K562 (cell line): ENCODE results near the gene ZMYND19. TPM values are rescaled to one million over a fixed set of nuclear protein-coding genes. Genes with fewer than 3 reads are reported as not detected.
A peak's percentile ranks its signal among the peaks of the same experiment; 100 is the strongest.

Experiments used
- CBX3 ChIP-seq, 2 experiments: IDR thresholded peaks; 1 replicate in 1 of 2; 2 replicates in 1 of 2; pipeline ENCODE4 v1.6.1; 2012; ENCODE audit warnings: inconsistent platforms in 2 of 2, low read length in 2 of 2, borderline replicate concordance in 1 of 2, control low read depth in 1 of 2
- FOXM1 ChIP-seq, 2 experiments: fragments of 450-650 bp in 1 of 2; sonication (generic) in 1 of 2; formaldehyde crosslinking in 1 of 2; IDR thresholded peaks; 2 replicates each; pipeline versions ENCODE4 v1.6.1 to v1.9.0; 2017 to 2022; ENCODE audit warnings: low read depth in 2 of 2, mild to moderate bottlenecking in 2 of 2, missing genetic modification reagents in 1 of 2, moderate library complexity in 1 of 2
- GABPB2 ChIP-seq: fragments of 250-450 bp; sonication (Bioruptor Pico); conservative IDR thresholded peaks from 2 replicates; pipeline ENCODE4 v1.5.1; 2021; ENCODE audit warnings: mild to moderate bottlenecking
- HDAC8 ChIP-seq: fragments of 450-650 bp; IDR thresholded peaks from 2 replicates; pipeline ENCODE4 v1.6.1; 2016; ENCODE audit warnings: mild to moderate bottlenecking, missing genetic modification characterization, moderate library complexity, missing compliant biosample characterization
- HNRNPK ChIP-seq: fragments of 200-400 bp; formaldehyde crosslinking; IDR thresholded peaks from one replicate; pipeline ENCODE4 v1.6.1; 2018; ENCODE audit warnings: mild to moderate bottlenecking, low read depth, low read length; ENCODE audit not compliant: poor library complexity, severe bottlenecking
- KDM2B ChIP-seq: fragments of 250-450 bp; sonication (Bioruptor Pico); IDR thresholded peaks from 2 replicates; pipeline ENCODE4 v1.8.0; 2021; ENCODE audit warnings: mild to moderate bottlenecking, moderate library complexity
- LCOR ChIP-seq: sonication (generic); formaldehyde crosslinking; IDR thresholded peaks from 2 replicates; pipeline ENCODE4 v1.8.0; 2022; ENCODE audit warnings: mild to moderate bottlenecking, missing genetic modification reagents
- MTA2 ChIP-seq: fragments of 450-650 bp; IDR thresholded peaks from 2 replicates; pipeline ENCODE4 v1.6.1; 2016; ENCODE audit warnings: low read depth
- NFXL1 ChIP-seq: fragments of 450-650 bp; formaldehyde crosslinking; IDR thresholded peaks from 2 replicates; pipeline ENCODE4 v1.4.0; 2021; ENCODE audit warnings: mild to moderate bottlenecking
- NONO ChIP-seq, 2 experiments: fragments of 200-400 bp in 1 of 2; fragments of 450-650 bp in 1 of 2; formaldehyde crosslinking in 1 of 2; IDR thresholded peaks; 2 replicates each; pipeline ENCODE4 v1.6.1; 2017; ENCODE audit warnings: low read depth in 2 of 2, mild to moderate bottlenecking in 2 of 2, moderate library complexity in 2 of 2, low read length in 1 of 2
- NR2C1 ChIP-seq, 2 experiments: fragments of 450-650 bp; IDR thresholded peaks; 2 replicates each; pipeline ENCODE4 v1.6.1; 2017; ENCODE audit warnings: mild to moderate bottlenecking in 2 of 2, antibody characterized with exemption in 1 of 2, inconsistent platforms in 1 of 2, missing compliant biosample characterization in 1 of 2, missing genetic modification characterization in 1 of 2
- PHB ChIP-seq: fragments of 250-450 bp; sonication (Bioruptor Pico); IDR thresholded peaks from 2 replicates; pipeline ENCODE4 v1.5.0; 2021
- RAD21 ChIP-seq, 2 experiments: fragments of 250-450 bp in 1 of 2; fragments of 450-650 bp in 1 of 2; sonication (Bioruptor Pico) in 1 of 2; formaldehyde crosslinking in 1 of 2; IDR thresholded peaks in 1 of 2; conservative IDR thresholded peaks in 1 of 2; 2 replicates each; pipeline versions ENCODE4 v1.4.0 to v1.8.0; 2020 to 2022; ENCODE audit warnings: mild to moderate bottlenecking in 2 of 2, moderate library complexity in 1 of 2
- RB1 ChIP-seq: fragments of 450-650 bp; IDR thresholded peaks from 2 replicates; pipeline ENCODE4 v1.6.1; 2017; ENCODE audit warnings: low read depth, mild to moderate bottlenecking
- RBBP5 ChIP-seq: fragments of 200-600 bp; sonication (generic); IDR thresholded peaks from 2 replicates; pipeline ENCODE4 v1.6.1; 2012; ENCODE audit warnings: borderline replicate concordance, mild to moderate bottlenecking, low read length, control low read depth, inconsistent platforms; ENCODE audit not compliant: insufficient read depth, poor library complexity, severe bottlenecking
- RBFOX2 ChIP-seq: fragments of 200-400 bp; formaldehyde crosslinking; IDR thresholded peaks from 2 replicates; pipeline ENCODE4 v1.6.1; 2017; ENCODE audit warnings: low read depth, mild to moderate bottlenecking, low read length, moderate library complexity
- RFX5 ChIP-seq: IDR thresholded peaks from 2 replicates; pipeline ENCODE4 v1.6.1; 2011; ENCODE audit warnings: low read depth, mild to moderate bottlenecking, improper control_type of control experiment, low read length
- SOX6 ChIP-seq: fragments of 450-650 bp; IDR thresholded peaks from 2 replicates; pipeline ENCODE4 v1.6.1; 2014; ENCODE audit warnings: mild to moderate bottlenecking
- SP1 ChIP-seq: sonication (generic); formaldehyde crosslinking; IDR thresholded peaks from 2 replicates; pipeline ENCODE4 v1.8.1; 2022; ENCODE audit warnings: mild to moderate bottlenecking, missing genetic modification reagents
- polyA plus RNA-seq, 8 experiments: library from polyadenylated mRNA; depleted of rRNA in 4 of 8; stranded (reverse) in 5 of 8; unstranded in 3 of 8; fragments of >200 nt; fragmentation: Nextera tagmentation in 2 of 8; fragmentation: Illumina TruSeq in 1 of 8; extraction: Ambion mirVana in 2 of 8; extraction: Trizol in 1 of 8; gene quantifications; 2 replicates each; pipeline versions ENCODE4 v1.2.1 to v1.2.3, GENCODE V29; 2011 to 2014; ENCODE audit warnings: inconsistent platforms in 1 of 8, missing spikeins in 1 of 8
- total RNA-seq, 7 experiments: library from RNA; depleted of rRNA in 6 of 7; stranded (reverse); fragments of >200 nt in 6 of 7; fragmentation: Illumina TruSeq in 2 of 7; extraction: Trizol in 2 of 7; gene quantifications; 2 replicates each; pipeline versions ENCODE4 v1.2.1 to v1.2.3, GENCODE V29; 2011 to 2021; ENCODE audit warnings: low replicate concordance in 1 of 7
- TF ChIP-seq, protein P1 (sequence below): sonication (generic); formaldehyde crosslinking; IDR thresholded peaks from 2 replicates; pipeline ENCODE4 v1.8.0; 2022; ENCODE audit warnings: mild to moderate bottlenecking, missing genetic modification reagents
- TF ChIP-seq, protein P2 (sequence below): fragments of 450-650 bp; IDR thresholded peaks from one replicate; pipeline ENCODE4 v1.6.1; 2018; ENCODE audit warnings: mild to moderate bottlenecking, moderate library complexity; ENCODE audit not compliant: partially characterized antibody

The ZMYND19 gene
- total and polyA plus RNA-seq, 9 of the 15 experiments (the other 6 are each of a cell fraction or from before 2014, with no cell fraction given): 1.0 to 86.7 (median 44.0) TPM

DNA sequence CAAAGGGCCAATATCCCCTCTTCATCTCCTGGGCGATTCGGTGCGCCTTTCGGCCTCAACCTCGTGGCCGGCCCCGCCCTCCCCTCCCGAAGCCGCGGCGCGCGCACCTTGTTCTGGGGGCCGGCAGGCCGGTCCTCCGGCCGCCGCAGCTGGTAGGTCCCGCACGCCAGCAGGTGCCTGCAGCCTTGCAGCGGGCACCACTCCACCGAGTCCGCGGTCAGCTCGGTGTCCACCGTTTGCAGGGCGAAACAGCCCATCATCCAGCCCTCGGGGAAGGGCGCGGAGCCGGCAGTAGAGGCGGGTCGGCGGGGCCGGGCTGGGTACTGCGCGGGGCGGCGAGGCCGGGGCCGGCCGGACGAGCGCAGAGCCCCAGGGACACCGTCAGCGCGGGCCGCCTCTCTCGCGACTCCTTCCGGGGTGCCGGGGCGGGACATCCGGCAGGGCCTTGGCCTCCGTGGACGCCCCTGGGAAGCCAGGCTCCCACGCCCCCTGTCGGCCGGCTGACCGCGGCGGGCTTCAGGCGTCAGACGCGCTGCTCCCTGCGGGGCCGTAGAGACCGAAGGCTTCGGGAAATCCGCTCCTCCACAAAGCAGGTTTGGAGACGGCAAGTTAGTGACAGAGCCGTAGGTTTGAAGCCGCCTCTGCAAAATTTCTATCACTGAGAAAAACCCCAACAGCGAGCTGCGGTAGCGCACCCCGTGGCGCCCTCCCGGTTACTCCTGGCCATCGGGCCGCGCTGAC is 11.6 kb downstream of the ZMYND19 start, which contains the start of gene DPH7 (continued):
- TF ChIP-seq PHB (no peak), RBBP5 (peak; percentile 97), FOXM1 (IDR thresholded peaks at IDR 0.05; ENCODE audit: low read depth) (no peak), FOXM1 (CRISPR knock-in tag; IDR thresholded peaks at IDR 0.05; ENCODE audit: low read depth) (peak; percentile 87; the same call in 1 of the 2 replicates), MTA2 (peak; percentile 41; the same call in 1 of the 2 replicates), RAD21 (CRISPR knock-in tag; conservative IDR thresholded peaks at IDR 0.05 in 1 of 2, IDR thresholded peaks at IDR 0.05 in 1 of 2) (peak; percentile 26 to 27; a peak in 2 of 4 replicates), SP1 (CRISPR knock-in tag) (peak; percentile 81; the same call in 1 of the 2 replicates), SOX6 (peak; percentile 56; the same call in 1 of the 2 replicates), RB1 (peak; percentile 98), KDM2B (CRISPR knock-in tag) (peak; percentile 12; the same call in 1 of the 2 replicates), NR2C1 (IDR thresholded peaks at IDR 0.05) (peak; percentile 98), NR2C1 (tag; IDR thresholded peaks at IDR 0.05) (peak; percentile 99), RBFOX2 (peak; percentile 90), GABPB2 (CRISPR knock-in tag) (no peak), LCOR (peak; percentile 51; the same call in 1 of the 2 replicates), HDAC8 (tag) (peak; percentile 36; the same call in 1 of the 2 replicates), RFX5 (0 out of 2 replicates have a peak, but pooled peaks have one; percentile 16), NONO (IDR thresholded peaks at IDR 0.05; ENCODE audit: low read depth in 2 of 2, low read length in 1 of 2) (peak; percentile 77 to 88; a peak in 3 of 4 replicates), NFXL1 (CRISPR knock-in tag) (0 out of 2 replicates have a peak, but pooled peaks have one; percentile 10), CBX3 (IDR thresholded peaks at IDR 0.05; ENCODE audit: borderline replicate concordance in 1 of 2, low read length in 2 of 2) (0 out of 3 replicates have a peak, but pooled peaks of 1 of the 2 experiments have one; percentile 46), HNRNPK (no peak)
- TF ChIP-seq, protein P1, sequence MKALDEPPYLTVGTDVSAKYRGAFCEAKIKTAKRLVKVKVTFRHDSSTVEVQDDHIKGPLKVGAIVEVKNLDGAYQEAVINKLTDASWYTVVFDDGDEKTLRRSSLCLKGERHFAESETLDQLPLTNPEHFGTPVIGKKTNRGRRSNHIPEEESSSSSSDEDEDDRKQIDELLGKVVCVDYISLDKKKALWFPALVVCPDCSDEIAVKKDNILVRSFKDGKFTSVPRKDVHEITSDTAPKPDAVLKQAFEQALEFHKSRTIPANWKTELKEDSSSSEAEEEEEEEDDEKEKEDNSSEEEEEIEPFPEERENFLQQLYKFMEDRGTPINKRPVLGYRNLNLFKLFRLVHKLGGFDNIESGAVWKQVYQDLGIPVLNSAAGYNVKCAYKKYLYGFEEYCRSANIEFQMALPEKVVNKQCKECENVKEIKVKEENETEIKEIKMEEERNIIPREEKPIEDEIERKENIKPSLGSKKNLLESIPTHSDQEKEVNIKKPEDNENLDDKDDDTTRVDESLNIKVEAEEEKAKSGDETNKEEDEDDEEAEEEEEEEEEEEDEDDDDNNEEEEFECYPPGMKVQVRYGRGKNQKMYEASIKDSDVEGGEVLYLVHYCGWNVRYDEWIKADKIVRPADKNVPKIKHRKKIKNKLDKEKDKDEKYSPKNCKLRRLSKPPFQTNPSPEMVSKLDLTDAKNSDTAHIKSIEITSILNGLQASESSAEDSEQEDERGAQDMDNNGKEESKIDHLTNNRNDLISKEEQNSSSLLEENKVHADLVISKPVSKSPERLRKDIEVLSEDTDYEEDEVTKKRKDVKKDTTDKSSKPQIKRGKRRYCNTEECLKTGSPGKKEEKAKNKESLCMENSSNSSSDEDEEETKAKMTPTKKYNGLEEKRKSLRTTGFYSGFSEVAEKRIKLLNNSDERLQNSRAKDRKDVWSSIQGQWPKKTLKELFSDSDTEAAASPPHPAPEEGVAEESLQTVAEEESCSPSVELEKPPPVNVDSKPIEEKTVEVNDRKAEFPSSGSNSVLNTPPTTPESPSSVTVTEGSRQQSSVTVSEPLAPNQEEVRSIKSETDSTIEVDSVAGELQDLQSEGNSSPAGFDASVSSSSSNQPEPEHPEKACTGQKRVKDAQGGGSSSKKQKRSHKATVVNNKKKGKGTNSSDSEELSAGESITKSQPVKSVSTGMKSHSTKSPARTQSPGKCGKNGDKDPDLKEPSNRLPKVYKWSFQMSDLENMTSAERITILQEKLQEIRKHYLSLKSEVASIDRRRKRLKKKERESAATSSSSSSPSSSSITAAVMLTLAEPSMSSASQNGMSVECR (CRISPR knock-in tag): peak; percentile 93
- TF ChIP-seq, protein P2, sequence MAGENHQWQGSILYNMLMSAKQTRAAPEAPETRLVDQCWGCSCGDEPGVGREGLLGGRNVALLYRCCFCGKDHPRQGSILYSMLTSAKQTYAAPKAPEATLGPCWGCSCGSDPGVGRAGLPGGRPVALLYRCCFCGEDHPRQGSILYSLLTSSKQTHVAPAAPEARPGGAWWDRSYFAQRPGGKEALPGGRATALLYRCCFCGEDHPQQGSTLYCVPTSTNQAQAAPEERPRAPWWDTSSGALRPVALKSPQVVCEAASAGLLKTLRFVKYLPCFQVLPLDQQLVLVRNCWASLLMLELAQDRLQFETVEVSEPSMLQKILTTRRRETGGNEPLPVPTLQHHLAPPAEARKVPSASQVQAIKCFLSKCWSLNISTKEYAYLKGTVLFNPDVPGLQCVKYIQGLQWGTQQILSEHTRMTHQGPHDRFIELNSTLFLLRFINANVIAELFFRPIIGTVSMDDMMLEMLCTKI: no peak
